Muscle of back (tissue), 13 donors: ENCODE results near the gene CARD14. TPM values are rescaled to one million over a fixed set of nuclear protein-coding genes. Genes with fewer than 3 reads are reported as not detected.

Experiments used
- DNase-seq, 3 donors: peaks; one replicate each; pipeline versions ENCODE4 v3.0.0 to v3.0.0-alpha.2; 2013
- long read RNA-seq, 9 donors: transcript quantifications; one replicate each; lab custom pipeline, GENCODE V29; 2026
- polyA plus RNA-seq, 10 donors: library from polyadenylated mRNA; unstranded; fragments of 120-200 nt; gene quantifications; one replicate each; pipeline ENCODE4 v1.2.1, GENCODE V29; 2013; ENCODE audit not compliant: insufficient read length in 10 of 10

Gene CARD14
- under 1 TPM; 0.28 to 0.94 (median 0.71) TPM for polyA plus RNA-seq
- long read RNA-seq, donor 1: 0 reads
- long read RNA-seq, donor 2: 0 reads
- long read RNA-seq, donor 3: 0 reads
- long read RNA-seq, donor 4: 0 reads
- long read RNA-seq, donor 5: 0 reads
- long read RNA-seq, donor 6: 0 reads
- long read RNA-seq, donor 7: 0 reads
- long read RNA-seq, donor 8: 0 reads
- long read RNA-seq, donor 9: 0 reads

GRCh38 chr17:80169784-80170500 is at the start of gene CARD14:
Gene CARD14 (plus strand): TSS chr17:80170030. CDS start chr17:80181439, 11,409 bp downstream.
- DNase-seq: no peak

- no peak for DNase-seq
These were observed 47.7 kb upstream of the CARD14 start for GRCh38 chr17:80122026-80122575.

DNA sequence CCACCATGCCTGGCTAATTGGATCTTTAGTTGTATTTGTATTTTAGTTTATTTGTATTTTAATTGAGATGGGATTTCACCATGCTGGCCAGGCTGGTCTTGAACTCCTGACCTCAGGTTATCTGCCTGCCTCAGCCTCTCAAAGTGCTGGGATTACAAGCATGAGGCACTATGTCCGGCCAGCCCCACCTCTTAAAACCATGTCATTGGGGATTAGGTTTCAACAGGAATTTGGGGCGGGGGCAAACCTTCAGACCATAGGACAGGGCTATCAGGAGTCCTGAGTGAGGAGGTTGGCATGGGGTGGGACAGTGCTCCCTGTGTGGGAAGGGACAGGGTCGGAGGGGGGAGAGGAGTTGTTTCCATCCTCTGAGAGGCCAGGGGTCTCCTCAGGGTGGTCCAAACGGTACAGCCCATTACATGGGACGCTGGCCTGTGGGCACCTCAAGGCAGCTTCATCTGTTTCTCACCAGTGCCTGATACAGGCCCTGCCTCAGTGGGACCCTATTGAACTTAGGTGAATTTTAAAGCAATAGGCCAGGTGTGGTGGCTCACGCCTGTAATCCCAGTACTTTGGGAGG is 46.8 kb upstream of the CARD14 start:
- no peak for DNase-seq

GRCh38 chr17:80123791-80124190 is 46.0 kb upstream of the CARD14 start:
- DNase-seq: peak in 1 of 3 donors; percentile 36

- no peak for DNase-seq
These were observed 45.4 kb upstream of the CARD14 start for GRCh38 chr17:80124351-80124981.

GRCh38 chr17:80125656-80126448 is 44.0 kb upstream of the CARD14 start:
- DNase-seq: no peak

DNA sequence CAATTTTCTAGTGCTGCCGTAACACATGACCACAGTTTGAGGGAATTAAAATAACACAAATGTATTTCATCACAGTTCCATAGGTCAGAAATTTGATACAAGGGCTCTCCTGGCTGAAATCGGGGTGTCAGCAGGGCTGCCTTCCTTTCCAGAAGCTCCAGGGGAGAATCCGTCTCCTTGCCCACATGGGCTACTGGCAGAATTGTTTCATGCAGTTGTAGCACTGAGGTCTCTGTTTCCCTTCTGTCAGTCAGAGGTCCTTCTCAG is 43.4 kb upstream of the CARD14 start:
- DNase-seq: no peak

GRCh38 chr17:80129006-80129565 is 40.7 kb upstream of the CARD14 start:
- DNase-seq: no peak

GRCh38 chr17:80130992-80131391 is 38.8 kb upstream of the CARD14 start:
- DNase-seq: no peak

DNA sequence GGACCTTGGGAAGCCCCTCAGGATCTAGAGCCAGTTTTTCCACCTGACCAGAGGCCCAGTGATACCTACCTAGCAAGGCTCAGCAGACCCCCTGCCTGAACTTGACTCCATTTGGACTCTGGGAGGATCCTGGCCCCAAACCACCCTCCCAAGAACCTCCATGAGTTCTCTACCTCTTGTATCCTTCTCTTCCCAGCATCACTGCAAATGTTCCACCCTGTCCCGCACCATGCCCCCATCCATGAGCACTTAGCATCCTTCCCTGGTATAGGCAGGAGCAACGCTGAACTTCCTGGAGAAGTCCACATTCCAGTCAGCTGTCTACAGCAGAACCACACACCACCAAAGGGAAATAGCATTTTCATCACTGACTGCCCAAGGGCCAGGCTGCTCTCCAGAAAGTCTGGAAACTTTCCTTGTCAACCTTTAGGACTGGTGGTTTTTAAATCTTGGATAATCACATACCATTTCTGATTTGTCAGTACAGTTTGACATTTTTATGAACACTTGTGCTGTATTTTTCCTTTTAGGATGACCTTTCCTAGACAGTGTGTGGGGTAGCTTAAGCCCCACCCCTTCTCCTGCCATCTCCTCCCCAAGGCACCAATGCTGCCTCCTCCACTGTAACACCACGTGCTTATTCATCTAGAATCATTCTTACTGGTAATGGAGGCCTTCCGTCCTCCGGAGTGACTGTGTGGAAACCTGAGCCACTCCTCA is 36.8 kb upstream of the CARD14 start:
- DNase-seq: no peak

DNA sequence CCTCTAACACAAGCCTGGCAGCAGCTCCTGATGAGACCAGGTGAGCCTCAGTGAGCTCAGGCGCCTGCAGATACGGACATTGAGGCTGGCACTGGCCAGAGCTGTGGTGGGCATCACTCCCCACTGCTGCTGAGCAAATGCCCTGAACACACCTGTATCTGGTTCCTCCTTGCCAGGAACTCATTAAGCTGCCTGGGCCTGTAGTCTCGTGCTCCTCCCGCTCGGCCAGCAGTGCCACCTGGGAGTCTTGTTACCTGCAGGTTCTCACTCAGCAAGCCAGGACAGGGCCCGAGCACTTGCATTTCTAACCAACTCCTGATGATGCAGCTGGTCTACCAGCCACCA is 36.2 kb upstream of the CARD14 start:
- no peak for DNase-seq

DNA sequence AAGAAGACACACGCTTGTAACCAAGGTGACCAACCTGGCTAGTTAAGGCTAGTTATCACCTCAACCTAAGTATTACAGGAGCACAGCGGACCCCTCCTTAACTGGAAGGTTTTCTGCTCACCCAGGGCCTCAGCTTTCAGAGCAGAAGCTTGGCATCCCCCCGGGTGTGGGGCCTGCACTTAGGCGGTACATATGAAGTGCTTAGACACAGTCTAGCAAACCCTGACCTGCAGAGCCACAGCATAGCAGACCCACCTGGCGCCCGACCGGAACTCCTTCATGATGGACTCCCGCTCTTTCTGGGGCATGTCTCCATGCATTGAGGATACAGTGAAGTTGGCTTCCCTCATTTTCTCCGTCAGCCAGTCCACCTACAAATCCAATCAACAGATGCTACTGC is 32.7 kb upstream of the CARD14 start:
- DNase-seq: no peak

DNA sequence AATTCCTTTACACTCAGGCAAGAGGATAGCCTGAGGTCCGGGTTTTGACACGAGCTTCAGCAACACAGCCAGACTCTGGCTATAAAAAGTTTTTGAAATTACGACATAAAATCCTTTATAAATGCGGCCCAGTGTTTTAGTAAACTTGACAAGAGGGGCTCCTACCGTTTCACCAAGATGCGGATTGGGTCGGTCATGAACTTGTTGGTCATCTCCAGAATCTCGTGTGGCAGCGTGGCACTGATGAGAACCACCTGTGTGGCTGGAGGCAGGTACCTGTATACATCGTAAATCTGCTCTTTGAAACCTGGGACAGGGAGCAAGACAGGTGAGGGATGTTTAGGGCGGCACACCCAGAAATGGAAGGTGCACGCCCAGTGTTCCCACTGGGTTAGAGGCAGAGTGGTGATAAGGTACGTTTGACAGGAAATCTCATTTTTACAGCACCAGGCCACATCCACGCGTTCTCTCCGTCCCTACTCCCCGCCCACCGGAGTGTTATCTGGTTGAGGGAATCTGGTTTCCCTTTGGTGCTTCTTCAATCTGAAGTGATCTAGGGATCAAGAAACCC is 30.9 kb upstream of the CARD14 start:
- no peak for DNase-seq

- DNase-seq: no peak
These were observed 28.2 kb upstream of the CARD14 start for GRCh38 chr17:80141463-80142165.

GRCh38 chr17:80142929-80143328 is 26.9 kb upstream of the CARD14 start:
- no peak for DNase-seq

- DNase-seq: no peak
These were observed 24.5 kb upstream of the CARD14 start for GRCh38 chr17:80145076-80146075.

- DNase-seq: peak in 2 of 3 donors; percentile 42 to 63
These were observed 23.5 kb upstream of the CARD14 start for GRCh38 chr17:80146121-80147034.
